ENCODE data around the gene CACFD1. TPM values are rescaled to one million over a fixed set of nuclear protein-coding genes. Genes with fewer than 3 reads are reported as not detected.

Gene CACFD1
- total RNA-seq, 1 donor from 2014 or later: 22.3 TPM

- Mint-ChIP-seq H3K9me3 (ENCODE audit: low read depth) (no peaks in the 10 kb centered on the region), H3K27me3 (ENCODE audit: low read depth) (peaks cover 1% of the 10 kb centered on the region), H3K4me1 (ENCODE audit: low read depth) (peaks cover 30% of the 10 kb centered on the region), H3K4me3 (ENCODE audit: unreplicated experiment) (no peak overlapping the region), H3K36me3 (ENCODE audit: low read depth) (no peaks in the 10 kb centered on the region), H3K27ac (ENCODE audit: unreplicated experiment) (no peak overlapping the region)
- no peak for TF ChIP-seq CTCF (IDR thresholded peaks at IDR 0.05)
- peak; percentile 76 for DNase-seq (ENCODE audit: low spot score)
These were observed 29.0 kb downstream of the CACFD1 start for GRCh38 chr9:133488686-133489252.

DNA sequence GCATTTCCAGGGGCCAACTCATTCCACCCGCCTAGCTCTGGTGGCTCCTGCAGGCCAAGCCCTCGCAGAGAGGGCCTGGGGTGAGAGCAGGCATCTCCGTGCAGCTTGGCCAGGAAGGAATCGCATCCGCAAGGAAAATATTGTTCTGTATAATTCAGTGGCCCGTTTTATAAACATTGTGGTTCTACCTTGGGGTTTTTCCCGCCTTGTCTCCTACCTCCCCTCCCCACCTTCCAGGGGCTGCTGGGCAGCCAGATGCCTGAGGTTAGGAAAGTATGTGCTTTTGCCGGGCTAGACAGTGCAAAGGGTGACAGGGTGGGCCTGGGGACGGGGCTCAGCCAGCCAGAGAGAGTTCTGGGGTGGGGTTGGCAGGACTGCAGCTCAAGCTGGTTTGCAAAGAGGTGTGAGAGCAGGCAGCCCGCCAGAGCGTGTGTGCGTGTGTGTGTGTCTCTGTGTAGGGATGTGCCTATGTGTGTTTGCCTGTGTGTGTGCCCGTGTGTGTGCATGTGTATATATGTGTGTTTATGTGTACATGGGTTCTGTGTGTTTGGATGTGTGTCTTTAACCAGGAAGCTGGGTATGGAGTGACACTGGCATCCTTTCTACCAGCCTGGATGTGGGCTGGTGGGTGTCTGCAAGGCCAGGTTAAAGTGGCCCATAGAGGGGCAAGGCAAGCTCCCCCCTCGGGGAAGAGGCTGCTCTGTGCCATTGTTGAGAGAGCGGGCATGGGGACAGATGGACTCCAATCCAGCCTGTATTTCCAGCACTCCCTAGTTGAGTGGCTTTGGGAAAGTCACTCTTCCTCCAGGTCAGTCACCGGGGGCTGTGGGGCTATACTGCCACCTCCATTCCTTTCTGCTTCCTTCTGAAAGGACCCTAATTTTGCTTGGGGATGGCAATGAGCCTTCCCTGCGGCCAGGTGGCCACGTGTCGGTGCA lies 29.7 kb downstream of the CACFD1 start:
- no peak overlapping the region for H3K4me3 Mint-ChIP-seq (ENCODE audit: unreplicated experiment)
- no peaks in the 10 kb centered on the region for H3K9me3 Mint-ChIP-seq (ENCODE audit: low read depth)
- TF ChIP-seq CTCF (IDR thresholded peaks at IDR 0.05): no peak
- peak; percentile 75 for DNase-seq (ENCODE audit: low spot score)
- H3K27ac Mint-ChIP-seq (ENCODE audit: unreplicated experiment): no peak overlapping the region
- H3K4me1 Mint-ChIP-seq (ENCODE audit: low read depth): peaks cover 30% of the 10 kb centered on the region
- H3K36me3 Mint-ChIP-seq (ENCODE audit: low read depth): no peaks in the 10 kb centered on the region
- H3K27me3 Mint-ChIP-seq (ENCODE audit: low read depth): no peaks in the 10 kb centered on the region

- no peak overlapping the region for H3K27ac Mint-ChIP-seq (ENCODE audit: unreplicated experiment)
- no peaks in the 10 kb centered on the region for H3K27me3 Mint-ChIP-seq (ENCODE audit: low read depth)
- peak; percentile 68 for DNase-seq (ENCODE audit: low spot score)
- H3K4me3 Mint-ChIP-seq (ENCODE audit: unreplicated experiment): no peak overlapping the region
- no peaks in the 10 kb centered on the region for H3K9me3 Mint-ChIP-seq (ENCODE audit: low read depth)
- H3K36me3 Mint-ChIP-seq (ENCODE audit: low read depth): no peaks in the 10 kb centered on the region
- TF ChIP-seq CTCF (IDR thresholded peaks at IDR 0.05): no peak
- H3K4me1 Mint-ChIP-seq (ENCODE audit: low read depth): peaks cover 30% of the 10 kb centered on the region
These were observed 30.5 kb downstream of the CACFD1 start for GRCh38 chr9:133490201-133490681.

DNA sequence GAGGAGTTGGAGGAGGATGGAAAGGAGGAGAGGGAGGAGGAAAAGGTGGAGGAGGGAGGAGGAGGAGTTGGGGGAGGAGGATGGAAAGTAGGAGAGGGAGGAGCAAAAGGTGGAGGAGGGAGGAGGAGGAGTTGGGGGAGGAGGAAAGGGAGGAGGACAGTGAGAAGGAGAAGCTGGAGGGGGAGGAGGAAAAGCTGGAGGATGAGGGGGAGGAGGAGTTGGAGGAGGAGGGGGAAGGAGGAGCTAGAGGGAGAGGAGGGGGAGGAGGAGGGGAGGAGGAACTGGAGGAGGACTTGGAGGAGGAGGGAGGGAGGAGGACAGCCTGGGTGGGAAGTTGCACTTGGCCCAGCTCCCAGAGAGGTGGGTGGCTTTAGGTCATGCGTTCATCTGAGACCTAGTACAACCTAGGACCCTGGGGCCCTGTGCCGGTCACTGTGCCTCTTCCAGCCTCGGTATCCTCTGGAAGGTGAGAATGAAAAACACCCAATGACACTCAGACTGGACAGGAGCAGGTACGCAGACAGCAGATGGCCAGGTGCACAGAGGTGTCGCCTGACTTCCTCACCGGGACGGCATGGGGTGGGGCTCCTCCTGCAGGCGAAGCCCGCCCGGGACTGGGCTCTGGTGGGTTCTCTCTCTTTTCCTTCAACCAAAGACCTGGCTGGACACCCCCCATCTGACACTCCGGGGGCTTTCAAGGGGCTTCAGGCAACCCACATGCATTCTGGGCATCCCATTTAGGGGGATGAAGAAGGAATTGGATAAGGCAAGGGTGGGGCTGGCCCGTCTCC lies 31.3 kb downstream of the CACFD1 start:
- Mint-ChIP-seq H3K9me3 (ENCODE audit: low read depth) (no peaks in the 10 kb centered on the region), H3K4me1 (ENCODE audit: low read depth) (peaks cover 30% of the 10 kb centered on the region), H3K27me3 (ENCODE audit: low read depth) (no peaks in the 10 kb centered on the region), H3K4me3 (ENCODE audit: unreplicated experiment) (no peak overlapping the region), H3K27ac (ENCODE audit: unreplicated experiment) (peak overlapping the region; percentile 90), H3K36me3 (ENCODE audit: low read depth) (no peaks in the 10 kb centered on the region)
- DNase-seq (ENCODE audit: low spot score): peak; percentile 83
- no peak for TF ChIP-seq CTCF (IDR thresholded peaks at IDR 0.05)

DNA sequence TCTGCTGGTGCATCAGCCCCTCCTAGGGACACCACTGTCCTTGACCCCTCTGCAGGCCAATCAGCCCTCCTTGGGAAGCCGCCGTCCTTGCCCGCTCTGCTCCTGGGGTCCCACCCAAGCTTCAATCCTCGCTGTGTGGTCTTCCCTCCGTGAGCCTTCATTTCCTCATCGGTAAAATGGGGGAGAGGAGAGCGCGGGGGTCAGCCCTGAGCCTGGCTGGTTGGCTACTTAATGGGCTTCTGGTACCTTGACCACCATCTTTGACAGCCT lies 31.8 kb downstream of the CACFD1 start:
- no peaks in the 10 kb centered on the region for H3K36me3 Mint-ChIP-seq (ENCODE audit: low read depth)
- DNase-seq (ENCODE audit: low spot score): no peak

More for the DNA sequence above, 31.8 kb downstream of the CACFD1 start:
- peak overlapping the region; percentile 90 for H3K27ac Mint-ChIP-seq (ENCODE audit: unreplicated experiment)
- no peak for TF ChIP-seq CTCF (IDR thresholded peaks at IDR 0.05)
- no peak overlapping the region for H3K4me3 Mint-ChIP-seq (ENCODE audit: unreplicated experiment)
- peaks cover 28% of the 10 kb centered on the region for H3K4me1 Mint-ChIP-seq (ENCODE audit: low read depth)
- no peaks in the 10 kb centered on the region for H3K9me3 Mint-ChIP-seq (ENCODE audit: low read depth)
- H3K27me3 Mint-ChIP-seq (ENCODE audit: low read depth): peaks cover 3% of the 10 kb centered on the region

Measured in chondrocyte (in vitro differentiated cells).